Mesendoderm (in vitro differentiated cells): ENCODE measurements around the gene TBC1D1.

Experiments used
- DNase-seq: peaks from one replicate; pipeline ENCODE4 v3.0.0; 2013
- H2AK5ac ChIP-seq: 2 replicates; pipeline ENCODE4 v1.6.1; 2013; ENCODE audit warnings: low read length, inconsistent platforms
- H2BK120ac ChIP-seq: 2 replicates; pipeline ENCODE4 v1.6.1; 2013; ENCODE audit warnings: low read depth, mild to moderate bottlenecking, low read length, moderate library complexity, mixed read lengths
- H2BK15ac ChIP-seq: replicated peaks from 2 replicates; pipeline ENCODE4 v1.6.1; 2013; ENCODE audit warnings: low read depth, mild to moderate bottlenecking, moderate library complexity
- H2BK5ac ChIP-seq: 2 replicates; pipeline ENCODE4 v1.6.1; 2013; ENCODE audit warnings: low read length, inconsistent platforms
- H3K18ac ChIP-seq: 2 replicates; pipeline ENCODE4 v1.6.1; 2013; ENCODE audit warnings: mild to moderate bottlenecking, low read length, mixed read lengths
- H3K23ac ChIP-seq: one replicate; pipeline ENCODE4 v1.6.1; 2013; ENCODE audit warnings: low read length
- H3K27ac ChIP-seq: 2 replicates; pipeline ENCODE4 v1.5.1; 2013; ENCODE audit warnings: low read depth, mild to moderate bottlenecking, inconsistent platforms, low read length, moderate library complexity
- H3K27me3 ChIP-seq: 2 replicates; pipeline ENCODE4 v1.6.1; 2013; ENCODE audit warnings: low read length, control low read depth, mild to moderate bottlenecking, inconsistent platforms; ENCODE audit not compliant: insufficient read depth, poor library complexity
- H3K36me3 ChIP-seq: 2 replicates; pipeline ENCODE4 v1.6.1; 2013; ENCODE audit warnings: low read length, inconsistent platforms; ENCODE audit not compliant: control insufficient read depth, insufficient read depth
- H3K4ac ChIP-seq: one replicate; pipeline ENCODE4 v1.6.1; 2013; ENCODE audit warnings: low read depth, mild to moderate bottlenecking, low read length, moderate library complexity
- H3K4me1 ChIP-seq: 2 replicates; pipeline ENCODE4 v1.6.1; 2013; ENCODE audit warnings: low read depth, low read length, inconsistent platforms; ENCODE audit not compliant: control insufficient read depth
- H3K4me2 ChIP-seq: 2 replicates; pipeline ENCODE4 v1.6.1; 2013; ENCODE audit warnings: low read length
- H3K4me3 ChIP-seq: 2 replicates; pipeline ENCODE4 v1.5.1; 2013; ENCODE audit warnings: mild to moderate bottlenecking, low read length
- H3K56ac ChIP-seq: one replicate; pipeline ENCODE4 v1.6.1; 2013; ENCODE audit warnings: low read length
- H3K79me1 ChIP-seq: 2 replicates; pipeline ENCODE4 v1.6.1; 2013; ENCODE audit warnings: low read length, inconsistent platforms
- H3K79me2 ChIP-seq: 2 replicates; pipeline ENCODE4 v1.6.1; 2013; ENCODE audit warnings: mild to moderate bottlenecking, low read length; ENCODE audit not compliant: control insufficient read depth, insufficient read depth
- H3K9ac ChIP-seq: 2 replicates; pipeline ENCODE4 v1.6.1; 2013; ENCODE audit warnings: low read length, inconsistent platforms
- H4K5ac ChIP-seq: one replicate; pipeline ENCODE4 v1.6.1; 2013; ENCODE audit warnings: low read length
- H4K8ac ChIP-seq: one replicate; pipeline ENCODE4 v1.6.1; 2013; ENCODE audit warnings: low read depth, mild to moderate bottlenecking, control low read depth, low read length, moderate library complexity
- WGBS: extraction: QIAGEN DNeasy Blood & Tissue Kit; methylation state at CpG from one replicate; pipeline ENCODE4 v1.1.7; 2013; ENCODE audit warnings: low lambda C conversion rate, missing lambda C conversion rate; ENCODE audit not compliant: insufficient coverage; ENCODE audit errors: extremely low coverage; 5-methylcytosine and 5-hydroxymethylcytosine counted together

The TBC1D1 gene

GRCh38 chr4:38025665-38026064 lies 134.8 kb downstream of the TBC1D1 start:
- no CpG with 5 or more reads among the region's 7 CpGs for WGBS
- Histone ChIP-seq H3K23ac (no peak overlapping the region), H2BK5ac (no peak overlapping the region), H2BK15ac (no peak overlapping the region), H3K79me2 (no peaks in the 10 kb centered on the region), H2BK120ac (no peak overlapping the region), H3K79me1 (no peaks in the 10 kb centered on the region), H2AK5ac (no peak overlapping the region), H3K27ac (no peak overlapping the region), H3K4ac (no peak overlapping the region), H3K9ac (no peak overlapping the region), H3K4me2 (no peak overlapping the region), H4K8ac (no peak overlapping the region), H3K36me3 (peaks cover 2% of the 10 kb centered on the region), H3K4me3 (no peak overlapping the region), H3K4me1 (no peaks in the 10 kb centered on the region), H3K56ac (peak overlapping the region; percentile 34), H3K27me3 (no peaks in the 10 kb centered on the region), H4K5ac (no peak overlapping the region), H3K18ac (no peak overlapping the region)
- no peak for DNase-seq

DNA sequence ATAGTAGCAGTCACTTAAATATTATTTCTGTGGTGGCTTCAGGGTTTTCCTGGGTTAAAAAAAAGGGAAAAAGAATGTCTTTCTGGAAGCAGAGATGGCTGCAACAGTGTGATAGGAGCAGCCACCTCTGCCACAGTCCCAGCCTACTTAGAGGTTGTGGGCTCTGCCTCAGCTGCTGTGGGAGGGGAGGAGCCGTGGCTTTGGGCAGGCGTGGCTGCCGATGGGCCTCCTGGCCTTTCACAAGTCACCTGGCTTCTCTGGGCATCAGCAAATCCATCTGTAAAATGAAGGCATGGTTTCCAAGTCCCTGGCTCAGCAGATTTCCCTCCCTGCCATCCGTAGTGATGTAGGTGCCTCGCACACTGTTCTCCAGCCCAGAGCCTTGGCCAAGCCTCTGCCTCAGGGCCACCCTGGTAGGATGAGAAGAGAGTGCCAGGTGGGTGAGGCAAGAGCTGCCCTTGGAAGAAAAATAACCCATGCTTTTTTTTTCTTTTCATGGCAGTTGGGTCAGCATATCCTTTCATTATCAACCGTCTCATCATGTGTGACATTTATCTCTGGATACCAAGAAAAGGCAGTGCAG lies 135.4 kb downstream of the TBC1D1 start:
- Histone ChIP-seq H4K8ac (no peak overlapping the region), H4K5ac (no peak overlapping the region), H2BK15ac (no peak overlapping the region), H3K79me1 (no peaks in the 10 kb centered on the region), H3K79me2 (no peaks in the 10 kb centered on the region), H3K4me2 (no peak overlapping the region), H2BK120ac (no peak overlapping the region), H3K23ac (no peak overlapping the region), H3K9ac (no peak overlapping the region), H3K27me3 (no peaks in the 10 kb centered on the region), H3K4ac (no peak overlapping the region), H2BK5ac (no peak overlapping the region), H3K36me3 (peaks cover 2% of the 10 kb centered on the region), H3K4me3 (no peak overlapping the region), H3K18ac (no peak overlapping the region), H3K27ac (no peak overlapping the region), H3K4me1 (no peaks in the 10 kb centered on the region), H2AK5ac (no peak overlapping the region), H3K56ac (no peak overlapping the region)
- DNase-seq = no peak
- WGBS = no CpG with 5 or more reads among the region's 6 CpGs

- Histone ChIP-seq H3K56ac (no peak overlapping the region), H3K27ac (no peak overlapping the region), H2BK15ac (no peak overlapping the region), H3K23ac (no peak overlapping the region), H2BK5ac (no peak overlapping the region), H3K4me3 (no peak overlapping the region), H3K79me2 (no peaks in the 10 kb centered on the region), H2BK120ac (no peak overlapping the region), H3K79me1 (no peaks in the 10 kb centered on the region), H4K8ac (no peak overlapping the region), H2AK5ac (no peak overlapping the region), H3K36me3 (peaks cover 2% of the 10 kb centered on the region), H3K4ac (no peak overlapping the region), H4K5ac (no peak overlapping the region), H3K27me3 (no peaks in the 10 kb centered on the region), H3K18ac (no peak overlapping the region), H3K4me1 (no peaks in the 10 kb centered on the region), H3K4me2 (no peak overlapping the region), H3K9ac (no peak overlapping the region)
- no peak for DNase-seq
- WGBS = no CpG with 5 or more reads among the region's 3 CpGs
These were observed 139.1 kb downstream of the TBC1D1 start for GRCh38 chr4:38030023-38030422.

GRCh38 chr4:38034986-38035882 lies 144.3 kb downstream of the TBC1D1 start:
- Histone ChIP-seq H3K4ac (no peak overlapping the region), H3K4me2 (no peak overlapping the region), H4K5ac (no peak overlapping the region), H2BK120ac (no peak overlapping the region), H3K27ac (no peak overlapping the region), H2BK5ac (no peak overlapping the region), H3K56ac (no peak overlapping the region), H3K79me1 (no peaks in the 10 kb centered on the region), H3K18ac (no peak overlapping the region), H3K23ac (no peak overlapping the region), H3K36me3 (no peaks in the 10 kb centered on the region), H3K79me2 (no peaks in the 10 kb centered on the region), H3K4me3 (no peak overlapping the region), H2AK5ac (no peak overlapping the region), H3K27me3 (no peaks in the 10 kb centered on the region), H3K9ac (no peak overlapping the region), H4K8ac (no peak overlapping the region), H3K4me1 (no peaks in the 10 kb centered on the region), H2BK15ac (no peak overlapping the region)
- DNase-seq = peak; percentile 69
- no CpG with 5 or more reads among the region's 11 CpGs for WGBS

GRCh38 chr4:38036548-38036947 lies 145.7 kb downstream of the TBC1D1 start:
- Histone ChIP-seq H3K27ac (no peak overlapping the region), H3K79me1 (no peaks in the 10 kb centered on the region), H3K4me2 (no peak overlapping the region), H3K56ac (no peak overlapping the region), H2AK5ac (no peak overlapping the region), H4K8ac (no peak overlapping the region), H3K4me3 (no peak overlapping the region), H3K18ac (no peak overlapping the region), H3K9ac (no peak overlapping the region), H3K4me1 (no peaks in the 10 kb centered on the region), H3K23ac (no peak overlapping the region), H4K5ac (no peak overlapping the region), H3K36me3 (no peaks in the 10 kb centered on the region), H3K79me2 (no peaks in the 10 kb centered on the region), H3K27me3 (no peaks in the 10 kb centered on the region), H3K4ac (no peak overlapping the region), H2BK120ac (no peak overlapping the region), H2BK15ac (no peak overlapping the region), H2BK5ac (no peak overlapping the region)
- DNase-seq = no peak
- no CpG with 5 or more reads among the region's 4 CpGs for WGBS
